HCT116 (cell line): Measurements from ENCODE around the gene MRLN. TPM values are rescaled to one million over a fixed set of nuclear protein-coding genes. Genes with fewer than 3 reads are reported as not detected.

ENCODE experiments used
- ATAC-seq: fragments of 200-7000 bp; cut with Tn5 transposase; 2 replicates; pipeline ENCODE4 v1.9.1; 2020; ENCODE audit warnings: mild to moderate bottlenecking, moderate library complexity
- BruUV-seq: library from RNA; stranded (reverse); fragments of 400-500 nt; replicated peaks from 2 replicates; lab custom pipeline; 2021; lab: Mats Ljungman, UMichigan
- CTCF ChIA-PET: fragments of 300-600 bp; sonication (Branson Sonifier 250); formaldehyde crosslinking; loops from one replicate; lab custom pipeline; 2021; ENCODE audit warnings: antibody characterized with exemption; lab: Charles Lee
- POLR2A ChIA-PET: fragments of 300-600, 350-600 bp; sonication (Branson Sonifier 250); formaldehyde crosslinking; loops from one replicate; lab custom pipeline; 2021; ENCODE audit warnings: antibody characterized with exemption; lab: Charles Lee
- RAD21 ChIA-PET, 2 experiments: fragments of 300-600 bp; sonication (Branson Sonifier 250); formaldehyde crosslinking; loops; one replicate each; lab custom pipeline; 2023; ENCODE audit warnings: low total read pairs in 2 of 2; ENCODE audit not compliant: uncharacterized antibody in 2 of 2, unreplicated experiment in 2 of 2, low non-redundant PET in 1 of 2; lab: Charles Lee
- DNase-seq: peaks from one replicate; pipeline ENCODE4 v3.0.0-alpha.2; 2010; ENCODE audit warnings: low read depth, low spot score
- H2AFZ ChIP-seq: fragments of 200-600 bp; shearing (Covaris generic), sonication (generic); 2 replicates; pipeline ENCODE4 v1.6.1; 2017; ENCODE audit warnings: low read depth, mixed run types, mixed read lengths, antibody characterized with exemption, low read length; ENCODE audit not compliant: poor library complexity, severe bottlenecking
- H3K27ac ChIP-seq: 2 replicates; pipeline ENCODE4 v1.5.1; 2012; ENCODE audit warnings: low read depth, low read length
- H3K27me3 ChIP-seq: fragments of 200-600 bp; sonication (generic); 2 replicates; pipeline ENCODE4 v1.6.1; 2016; ENCODE audit warnings: mixed run types, low read length, mixed read lengths; ENCODE audit not compliant: insufficient read depth
- H3K36me3 ChIP-seq, 2 experiments: fragments of 200-500 bp in 1 of 2; fragments of 200-600 bp in 1 of 2; sonication (Bioruptor generic) in 1 of 2; sonication (generic) in 1 of 2; 2 replicates each; pipeline versions ENCODE4 v1.5.1 to v1.6.1; 2014 to 2016; ENCODE audit warnings: low read length in 2 of 2, inconsistent platforms in 1 of 2, mixed read lengths in 1 of 2, mixed run types in 1 of 2; ENCODE audit not compliant: insufficient read depth in 2 of 2, control insufficient read depth in 1 of 2
- H3K4me1 ChIP-seq, 2 experiments: fragments of 200-600 bp in 1 of 2; sonication (generic) in 1 of 2; 2 replicates each; pipeline versions ENCODE4 v1.5.1 to v1.6.1; 2012 to 2017; ENCODE audit warnings: low read length in 2 of 2, inconsistent platforms in 1 of 2, mild to moderate bottlenecking in 1 of 2, mixed read lengths in 1 of 2, mixed run types in 1 of 2, moderate library complexity in 1 of 2; ENCODE audit not compliant: insufficient read depth in 2 of 2, control insufficient read depth in 1 of 2
- H3K4me2 ChIP-seq: fragments of 200-600 bp; sonication (generic); 2 replicates; pipeline ENCODE4 v1.6.1; 2017; ENCODE audit warnings: mixed run types, low read length, mixed read lengths
- H3K4me3 ChIP-seq, 2 experiments: fragments of 200-600 bp in 1 of 2; sonication (generic) in 1 of 2; replicated peaks in 1 of 2; 2 replicates each; pipeline ENCODE4 v1.5.1; 2011 to 2016; ENCODE audit warnings: low read length in 2 of 2, control low read depth in 1 of 2, low read depth in 1 of 2, mild to moderate bottlenecking in 1 of 2, mixed read lengths in 1 of 2, mixed run types in 1 of 2
- H3K79me2 ChIP-seq: fragments of 200-600 bp; sonication (generic); 2 replicates; pipeline ENCODE4 v1.6.1; 2017; ENCODE audit warnings: mild to moderate bottlenecking, mixed run types, low read length, moderate library complexity, mixed read lengths; ENCODE audit not compliant: insufficient read depth
- H3K9ac ChIP-seq: fragments of 200-600 bp; sonication (generic); 2 replicates; pipeline ENCODE4 v1.6.1; 2016; ENCODE audit warnings: low read length, mixed read lengths
- H3K9me2 ChIP-seq: fragments of 200-600 bp; sonication (generic), shearing (Covaris generic); 2 replicates; pipeline ENCODE4 v1.6.1; 2017; ENCODE audit warnings: mixed run types, mild to moderate bottlenecking, moderate library complexity; ENCODE audit not compliant: insufficient read depth
- H3K9me3 ChIP-seq, 2 experiments: fragments of 200-500 bp in 1 of 2; fragments of 200-600 bp in 1 of 2; sonication (Bioruptor generic) in 1 of 2; sonication (generic) in 1 of 2; 2 replicates each; pipeline ENCODE4 v1.6.1; 2014 to 2017; ENCODE audit warnings: low read length in 2 of 2, mixed read lengths in 2 of 2, inconsistent platforms in 1 of 2, low read depth in 1 of 2, mild to moderate bottlenecking in 1 of 2, mixed run types in 1 of 2, moderate library complexity in 1 of 2; ENCODE audit not compliant: control insufficient read depth in 1 of 2, insufficient read depth in 1 of 2
- H4K20me1 ChIP-seq: fragments of 200-600 bp; sonication (generic), shearing (Covaris generic); 2 replicates; pipeline ENCODE4 v1.6.1; 2017; ENCODE audit warnings: mixed run types, mild to moderate bottlenecking, moderate library complexity; ENCODE audit not compliant: insufficient read depth
- ELF1 ChIP-seq: IDR thresholded peaks from 2 replicates; pipeline ENCODE4 v1.6.1; 2012; ENCODE audit warnings: low read depth, borderline replicate concordance
- EZH2phosphoT487 ChIP-seq: fragments of 200-600 bp; IDR thresholded peaks from 2 replicates; pipeline ENCODE4 v1.6.1; 2018; ENCODE audit warnings: antibody characterized with exemption, borderline replicate concordance
- FOSL1 ChIP-seq: IDR thresholded peaks from 2 replicates; pipeline ENCODE4 v1.6.1; 2012; ENCODE audit warnings: low read depth
- SIN3A ChIP-seq: IDR thresholded peaks from 2 replicates; pipeline ENCODE4 v1.6.1; 2012; ENCODE audit warnings: low read depth
- intact Hi-C: fragments of 100-400 bp; cut with micrococcal nuclease; formaldehyde crosslinking; loops from 2 replicates; pipeline ENCODE4 v1.10.0; 2022
- total RNA-seq: library from RNA; stranded (reverse); gene quantifications from one replicate; pipeline ENCODE4 v1.2.1, GENCODE V29; 2021; ENCODE audit not compliant: unreplicated experiment
- TF ChIP-seq, protein P1 (sequence below): IDR thresholded peaks from 2 replicates; pipeline ENCODE4 v1.6.1; 2012; ENCODE audit warnings: low read depth

The MRLN gene
- total RNA-seq, 1 experiment from 2014 or later = not detected

DNA sequence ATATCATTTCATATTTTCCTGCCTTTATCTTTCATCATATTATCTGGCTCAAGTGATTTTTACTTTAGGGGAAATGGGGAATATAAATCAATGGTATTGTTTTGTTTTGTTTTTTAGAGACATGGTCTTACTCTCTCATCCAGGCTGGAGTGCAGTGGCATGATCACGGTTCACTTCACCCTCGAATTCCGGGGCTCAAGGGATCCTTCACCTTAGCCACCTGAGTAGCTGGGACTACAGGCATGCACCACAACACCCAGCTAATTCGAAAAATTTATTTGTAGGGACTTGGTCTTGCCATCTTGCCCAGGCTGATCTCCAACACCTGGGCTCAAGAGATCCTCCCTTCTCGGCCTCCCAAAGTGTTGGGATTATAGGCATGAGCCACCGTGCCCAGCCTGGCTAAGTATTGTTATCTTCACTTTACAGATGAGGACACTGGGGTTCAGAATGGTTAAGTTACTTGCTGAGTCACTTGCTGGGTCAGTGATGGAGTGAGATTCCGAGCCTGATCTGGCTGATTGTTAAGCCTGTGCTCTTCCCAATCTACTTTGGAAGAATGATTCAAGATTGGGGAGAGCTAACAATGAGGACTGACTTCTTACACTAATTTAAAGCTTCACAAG, 39.9 kb downstream of the MRLN start:
- RAD21 ChIA-PET = no interaction called here

More for the DNA sequence above, 39.9 kb downstream of the MRLN start:
- Histone ChIP-seq H3K4me1 (peaks cover under 1 to 11% of the 10 kb centered on the region in 2 experiments; a peak in 3 of 4 replicates), H4K20me1 (no peaks in the 10 kb centered on the region), H3K9me2 (no peaks in the 10 kb centered on the region), H3K4me3 (no peak overlapping the region), H2AFZ (no peak overlapping the region), H3K36me3 (no peaks in the 10 kb centered on the region), H3K9me3 (no peaks in the 10 kb centered on the region), H3K4me2 (no peak overlapping the region), H3K79me2 (no peaks in the 10 kb centered on the region), H3K9ac (no peak overlapping the region), H3K27ac (no peak overlapping the region), H3K27me3 (no peaks in the 10 kb centered on the region)
- POLR2A ChIA-PET = no interaction called here
- CTCF ChIA-PET = no interaction called here
- no TSS peak for BruUV-seq
- no peak for ATAC-seq
- DNase-seq = no peak
- intact Hi-C loops = no loop called here
- no peak for TF ChIP-seq SIN3A
- no peak for TF ChIP-seq EZH2phosphoT487
- TF ChIP-seq, protein P1, sequence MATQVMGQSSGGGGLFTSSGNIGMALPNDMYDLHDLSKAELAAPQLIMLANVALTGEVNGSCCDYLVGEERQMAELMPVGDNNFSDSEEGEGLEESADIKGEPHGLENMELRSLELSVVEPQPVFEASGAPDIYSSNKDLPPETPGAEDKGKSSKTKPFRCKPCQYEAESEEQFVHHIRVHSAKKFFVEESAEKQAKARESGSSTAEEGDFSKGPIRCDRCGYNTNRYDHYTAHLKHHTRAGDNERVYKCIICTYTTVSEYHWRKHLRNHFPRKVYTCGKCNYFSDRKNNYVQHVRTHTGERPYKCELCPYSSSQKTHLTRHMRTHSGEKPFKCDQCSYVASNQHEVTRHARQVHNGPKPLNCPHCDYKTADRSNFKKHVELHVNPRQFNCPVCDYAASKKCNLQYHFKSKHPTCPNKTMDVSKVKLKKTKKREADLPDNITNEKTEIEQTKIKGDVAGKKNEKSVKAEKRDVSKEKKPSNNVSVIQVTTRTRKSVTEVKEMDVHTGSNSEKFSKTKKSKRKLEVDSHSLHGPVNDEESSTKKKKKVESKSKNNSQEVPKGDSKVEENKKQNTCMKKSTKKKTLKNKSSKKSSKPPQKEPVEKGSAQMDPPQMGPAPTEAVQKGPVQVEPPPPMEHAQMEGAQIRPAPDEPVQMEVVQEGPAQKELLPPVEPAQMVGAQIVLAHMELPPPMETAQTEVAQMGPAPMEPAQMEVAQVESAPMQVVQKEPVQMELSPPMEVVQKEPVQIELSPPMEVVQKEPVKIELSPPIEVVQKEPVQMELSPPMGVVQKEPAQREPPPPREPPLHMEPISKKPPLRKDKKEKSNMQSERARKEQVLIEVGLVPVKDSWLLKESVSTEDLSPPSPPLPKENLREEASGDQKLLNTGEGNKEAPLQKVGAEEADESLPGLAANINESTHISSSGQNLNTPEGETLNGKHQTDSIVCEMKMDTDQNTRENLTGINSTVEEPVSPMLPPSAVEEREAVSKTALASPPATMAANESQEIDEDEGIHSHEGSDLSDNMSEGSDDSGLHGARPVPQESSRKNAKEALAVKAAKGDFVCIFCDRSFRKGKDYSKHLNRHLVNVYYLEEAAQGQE = no peak
- no peak for TF ChIP-seq FOSL1
- TF ChIP-seq ELF1 = no peak
